PC-3 (cell line): ENCODE measurements around the gene RXYLT1.

Experiments used
- EZH2 ChIP-seq: fragments of 300-600 bp; sonication (generic); IDR thresholded peaks from one replicate; pipeline ENCODE4 v1.6.1; 2017; ENCODE audit warnings: antibody characterized with exemption, mild to moderate bottlenecking, low read length; ENCODE audit not compliant: unreplicated experiment
- EZH2phosphoT487 ChIP-seq: fragments of 300-600 bp; sonication (generic); IDR thresholded peaks from 2 replicates; pipeline ENCODE4 v1.6.1; 2018; ENCODE audit warnings: mild to moderate bottlenecking, antibody characterized with exemption, low read length, borderline replicate concordance
- TF ChIP-seq, protein P1 (sequence below): fragments of 300-600 bp; sonication (generic); conservative IDR thresholded peaks from 2 replicates; pipeline ENCODE4 v1.5.1; 2017; ENCODE audit warnings: antibody characterized with exemption, low read depth, mild to moderate bottlenecking, low read length

DNA sequence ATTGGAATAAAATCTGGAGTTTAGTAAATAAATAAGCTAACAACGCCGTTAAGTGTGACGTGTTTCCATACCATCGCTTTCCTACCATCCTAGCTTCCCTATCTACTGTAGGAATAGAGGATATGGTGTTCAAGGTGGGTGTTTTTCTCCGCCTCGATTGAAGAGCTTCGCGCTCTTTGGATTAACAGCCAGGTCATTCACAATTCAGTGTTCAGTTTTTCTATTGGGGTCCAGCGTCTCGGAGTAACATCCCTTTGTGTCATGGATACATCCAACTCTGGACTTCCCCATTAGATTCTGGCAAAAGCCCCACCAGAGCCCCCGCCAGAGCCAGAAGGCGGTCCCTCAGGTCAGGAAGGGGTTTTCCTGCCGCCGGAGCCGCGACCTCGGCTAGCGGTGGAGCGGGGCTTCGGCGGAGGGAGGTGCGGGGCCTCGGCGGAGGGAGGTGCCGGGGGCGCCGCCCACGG, 63.6 kb downstream of the RXYLT1 start:
- TF ChIP-seq, protein P1, sequence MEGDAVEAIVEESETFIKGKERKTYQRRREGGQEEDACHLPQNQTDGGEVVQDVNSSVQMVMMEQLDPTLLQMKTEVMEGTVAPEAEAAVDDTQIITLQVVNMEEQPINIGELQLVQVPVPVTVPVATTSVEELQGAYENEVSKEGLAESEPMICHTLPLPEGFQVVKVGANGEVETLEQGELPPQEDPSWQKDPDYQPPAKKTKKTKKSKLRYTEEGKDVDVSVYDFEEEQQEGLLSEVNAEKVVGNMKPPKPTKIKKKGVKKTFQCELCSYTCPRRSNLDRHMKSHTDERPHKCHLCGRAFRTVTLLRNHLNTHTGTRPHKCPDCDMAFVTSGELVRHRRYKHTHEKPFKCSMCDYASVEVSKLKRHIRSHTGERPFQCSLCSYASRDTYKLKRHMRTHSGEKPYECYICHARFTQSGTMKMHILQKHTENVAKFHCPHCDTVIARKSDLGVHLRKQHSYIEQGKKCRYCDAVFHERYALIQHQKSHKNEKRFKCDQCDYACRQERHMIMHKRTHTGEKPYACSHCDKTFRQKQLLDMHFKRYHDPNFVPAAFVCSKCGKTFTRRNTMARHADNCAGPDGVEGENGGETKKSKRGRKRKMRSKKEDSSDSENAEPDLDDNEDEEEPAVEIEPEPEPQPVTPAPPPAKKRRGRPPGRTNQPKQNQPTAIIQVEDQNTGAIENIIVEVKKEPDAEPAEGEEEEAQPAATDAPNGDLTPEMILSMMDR, result no peak
- no peak for TF ChIP-seq EZH2phosphoT487
- TF ChIP-seq EZH2, result no peak
